Measurements from ENCODE around the gene RELT. TPM values are rescaled to one million over a fixed set of nuclear protein-coding genes. Genes with fewer than 3 reads are reported as not detected.

The RELT gene
- total RNA-seq, 1 experiment from 2014 or later, result 10.2 TPM

GRCh38 chr11:73356979-73357860, 19.0 kb upstream of the RELT start:
- DNase-seq, result no peak
- peaks cover 0 to 8% (median 0%) of the 10 kb centered on the region in 3 experiments; a peak in 3 of 7 replicates for H3K36me3 Mint-ChIP-seq (ENCODE audit: insufficient read depth in 1 of 3, low read depth in 3 of 3)
- no peaks in the 10 kb centered on the region; a peak in 1 of 5 replicates for H3K9me3 Mint-ChIP-seq
- Histone ChIP-seq H3K23ac (ENCODE audit: insufficient read length, low read depth, low read length) (no peak overlapping the region), H3K23me2 (ENCODE audit: insufficient read length, low read depth, low read length, poor library complexity, severe bottlenecking) (peaks cover 2% of the 10 kb centered on the region), H3K27ac (ENCODE audit: insufficient read length, low read depth, low read length) (no peak overlapping the region), H2BK5ac (ENCODE audit: insufficient read length, low read length) (no peak overlapping the region), H3K27me3 (ENCODE audit: insufficient read depth, low read length) (no peaks in the 10 kb centered on the region), H3K9ac (ENCODE audit: extremely low read depth, insufficient read length, low read length) (no peak overlapping the region), H2BK12ac (ENCODE audit: insufficient read length, low read depth, low read length) (no peak overlapping the region), H3K56ac (ENCODE audit: insufficient read length, low read depth, low read length) (no peak overlapping the region), H2BK20ac (ENCODE audit: low read depth, low read length, poor library complexity, severe bottlenecking) (no peak overlapping the region), H2BK120ac (ENCODE audit: low read depth, low read length, poor library complexity, severe bottlenecking) (no peak overlapping the region), H2AFZ (ENCODE audit: low read length) (no peak overlapping the region), H3K4me2 (ENCODE audit: insufficient read depth, insufficient read length, low read length) (no peak overlapping the region), H4K20me1 (ENCODE audit: control insufficient read depth, insufficient read depth, insufficient read length) (no peaks in the 10 kb centered on the region), H2BK15ac (ENCODE audit: low read depth, low read length) (no peak overlapping the region), H3K18ac (ENCODE audit: insufficient read length, low read depth, low read length) (no peak overlapping the region), H3K4me1 (ENCODE audit: insufficient read depth, low read length) (no peaks in the 10 kb centered on the region), H3K79me1 (ENCODE audit: insufficient read depth, low read depth, low read length, poor library complexity, severe bottlenecking) (no peaks in the 10 kb centered on the region), H2AK5ac (ENCODE audit: insufficient read length, low read length) (no peak overlapping the region), H4K8ac (replicated peaks; ENCODE audit: insufficient read length, low read depth, low read length) (no peak overlapping the region), H3T11ph (ENCODE audit: low read length) (no peak overlapping the region), H3K4ac (ENCODE audit: low read depth, low read length) (no peak overlapping the region), H4K5ac (ENCODE audit: insufficient read length, low read depth, low read length) (no peak overlapping the region), H3K79me2 (ENCODE audit: insufficient read depth, low read length) (no peaks in the 10 kb centered on the region), H3K9me3 (ENCODE audit: control insufficient read depth, low read depth, low read length) (no peaks in the 10 kb centered on the region), H4K91ac (ENCODE audit: insufficient read length, low read depth, low read length) (no peak overlapping the region), H3K14ac (ENCODE audit: insufficient read depth, low read length) (no peak overlapping the region)
- peak; percentile 16; the same call in 1 of the 3 replicates for TF ChIP-seq CTCF (conservative IDR thresholded peaks at IDR 0.05)
- H3K4me1 Mint-ChIP-seq, result peaks cover 2 to 10% of the 10 kb centered on the region in 2 experiments; a peak in 3 of 4 replicates
- H3K27ac Mint-ChIP-seq, result no peak overlapping the region; a peak in 1 of 7 replicates
- no peak overlapping the region for H3K4me3 Mint-ChIP-seq
- no CpG with 5 or more reads among the region's 22 CpGs for WGBS (ENCODE audit: extremely low coverage, insufficient read length, low lambda C conversion rate)
- no peaks in the 10 kb centered on the region for H3K27me3 Mint-ChIP-seq (ENCODE audit: low read depth)

Data from H9 (cell line).